Measurements from ENCODE around the gene SLC7A5.

DNA sequence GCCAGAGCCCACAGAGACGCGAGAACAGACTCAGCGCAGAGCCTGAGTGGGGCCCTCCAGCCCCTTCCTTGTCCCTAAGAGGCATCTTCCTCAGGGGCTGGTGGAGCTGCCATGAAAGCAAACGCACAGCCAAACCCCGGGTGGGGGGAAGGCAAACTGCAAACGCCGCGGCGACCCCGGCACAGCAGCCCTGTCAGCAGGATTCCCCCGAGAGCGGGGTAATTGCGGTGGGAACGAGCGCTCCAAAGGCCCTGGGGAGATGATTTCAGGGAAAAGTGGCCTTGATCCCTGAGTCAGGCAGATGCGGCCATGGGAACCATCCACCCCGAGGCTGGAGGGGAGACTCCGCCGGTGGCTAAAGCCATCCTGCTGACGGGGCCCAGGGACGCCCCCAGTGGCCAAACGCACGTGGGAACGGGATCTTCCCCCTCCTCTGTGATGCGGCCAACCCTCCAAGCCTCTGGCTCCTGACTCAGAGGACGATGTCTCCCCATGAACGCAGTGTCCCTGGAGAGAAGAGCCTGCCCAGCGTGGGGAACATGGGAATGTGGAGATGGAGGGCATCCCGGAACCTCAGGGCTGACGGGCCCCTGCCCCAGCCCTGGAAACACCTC, 25.1 kb downstream of the SLC7A5 start:
- TF ChIP-seq, protein P1, sequence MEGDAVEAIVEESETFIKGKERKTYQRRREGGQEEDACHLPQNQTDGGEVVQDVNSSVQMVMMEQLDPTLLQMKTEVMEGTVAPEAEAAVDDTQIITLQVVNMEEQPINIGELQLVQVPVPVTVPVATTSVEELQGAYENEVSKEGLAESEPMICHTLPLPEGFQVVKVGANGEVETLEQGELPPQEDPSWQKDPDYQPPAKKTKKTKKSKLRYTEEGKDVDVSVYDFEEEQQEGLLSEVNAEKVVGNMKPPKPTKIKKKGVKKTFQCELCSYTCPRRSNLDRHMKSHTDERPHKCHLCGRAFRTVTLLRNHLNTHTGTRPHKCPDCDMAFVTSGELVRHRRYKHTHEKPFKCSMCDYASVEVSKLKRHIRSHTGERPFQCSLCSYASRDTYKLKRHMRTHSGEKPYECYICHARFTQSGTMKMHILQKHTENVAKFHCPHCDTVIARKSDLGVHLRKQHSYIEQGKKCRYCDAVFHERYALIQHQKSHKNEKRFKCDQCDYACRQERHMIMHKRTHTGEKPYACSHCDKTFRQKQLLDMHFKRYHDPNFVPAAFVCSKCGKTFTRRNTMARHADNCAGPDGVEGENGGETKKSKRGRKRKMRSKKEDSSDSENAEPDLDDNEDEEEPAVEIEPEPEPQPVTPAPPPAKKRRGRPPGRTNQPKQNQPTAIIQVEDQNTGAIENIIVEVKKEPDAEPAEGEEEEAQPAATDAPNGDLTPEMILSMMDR (IDR thresholded peaks at IDR 0.05), result no peak
- no peak for TF ChIP-seq POLR2A (IDR thresholded peaks at IDR 0.05)
